BLaER1 treated with 17β-estradiol and CSF1 and Interleukin-3, amounts not matched to agents 10 nM and 100 nM (cell line): ENCODE measurements around the gene NPC1.
"Not testable (repeated sequence)": the region's sequence is repeated elsewhere in the genome, so short reads cannot be mapped to it uniquely, and the experiment has no call there.

Source experiments
- H3K27ac ChIP-seq, 11 experiments: shearing (Covaris generic); formaldehyde crosslinking; 2 replicates each; pipeline ENCODE4 v1.8.1; 2022
- H3K27me3 ChIP-seq, 11 experiments: shearing (Covaris generic); formaldehyde crosslinking; 2 replicates each; pipeline ENCODE4 v1.8.1; 2022
- H3K36me3 ChIP-seq, 11 experiments: shearing (Covaris generic); formaldehyde crosslinking; 2 replicates each; pipeline ENCODE4 v1.8.1; 2022
- H3K4me1 ChIP-seq, 10 experiments: shearing (Covaris generic); formaldehyde crosslinking; 2 replicates each; pipeline ENCODE4 v1.8.1; 2022
- H3K4me2 ChIP-seq, 11 experiments: shearing (Covaris generic); formaldehyde crosslinking; 2 replicates each; pipeline ENCODE4 v1.8.1; 2022
- H3K4me3 ChIP-seq, 10 experiments: shearing (Covaris generic); formaldehyde crosslinking; 2 replicates each; pipeline ENCODE4 v1.8.1; 2022
- H3K9ac ChIP-seq, 11 experiments: shearing (Covaris generic); formaldehyde crosslinking; 2 replicates each; pipeline ENCODE4 v1.8.1; 2022
- H3K9me3 ChIP-seq, 11 experiments: shearing (Covaris generic); formaldehyde crosslinking; replicated peaks in 1 of 11; 2 replicates each; pipeline ENCODE4 v1.8.1; 2022
- H4K20me1 ChIP-seq, 11 experiments: shearing (Covaris generic); formaldehyde crosslinking; 2 replicates each; pipeline ENCODE4 v1.8.1; 2022
- Cebpa-rat ChIP-seq, 11 experiments: shearing (Covaris generic); IDR thresholded peaks; 2 replicates each; pipeline ENCODE4 v1.8.1; 2022

Gene NPC1

DNA sequence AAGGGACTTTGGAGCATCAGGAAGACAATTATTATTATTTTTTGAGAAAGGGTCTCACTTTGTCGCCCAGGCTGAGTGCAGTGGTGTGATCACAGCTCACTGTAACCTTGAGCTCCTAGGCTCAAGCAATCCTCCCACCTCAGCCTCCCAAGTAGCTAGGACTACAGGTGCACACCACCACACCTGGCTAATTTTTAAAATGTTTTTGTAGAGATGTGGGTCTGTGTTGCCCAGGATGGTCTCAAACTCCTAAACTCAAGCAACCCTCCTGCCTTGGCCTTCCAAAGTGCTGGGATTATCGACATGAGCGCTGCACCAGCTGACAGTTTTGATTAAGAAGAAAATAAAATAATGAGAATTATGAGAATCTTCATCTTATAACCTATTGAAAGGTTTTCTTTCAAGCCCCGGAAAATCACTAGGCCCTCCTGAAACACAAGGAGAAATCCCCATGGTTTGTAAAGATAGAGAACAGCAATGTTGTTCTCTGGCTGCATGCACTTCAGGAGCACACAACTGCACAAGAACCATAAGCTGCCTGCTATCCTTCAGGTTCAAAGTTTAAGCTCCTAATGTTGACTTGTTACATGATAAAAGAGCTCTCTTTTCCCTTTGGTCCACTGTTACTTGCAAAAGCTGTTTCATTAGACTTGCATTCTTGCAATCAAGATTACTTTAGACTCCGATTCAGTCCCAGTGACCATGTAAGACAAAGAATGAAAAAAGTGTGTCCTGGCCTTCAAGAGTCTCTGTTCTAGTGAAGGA, 16.8 kb downstream of the NPC1 start:
- Histone ChIP-seq H3K27ac (no peak overlapping the region), H3K4me2 (no peak overlapping the region), H3K4me3 (no peak overlapping the region), H3K9ac (no peak overlapping the region), H3K36me3 (peaks cover 88 to 96% (median 91%) of the 10 kb centered on the region in 11 experiments), H4K20me1 (peaks cover 13 to 100% (median 30%) of the 10 kb centered on the region in 11 experiments; a peak in 17 of 22 replicates), H3K4me1 (peaks cover 11 to 23% (median 14%) of the 10 kb centered on the region in 10 experiments), H3K9me3 (no peaks in the 10 kb centered on the region), H3K27me3 (peaks cover 0 to 23% (median 0%) of the 10 kb centered on the region in 11 experiments; a peak in 4 of 22 replicates)
- TF ChIP-seq Cebpa-rat (IDR thresholded peaks at IDR 0.05), result no peak

DNA sequence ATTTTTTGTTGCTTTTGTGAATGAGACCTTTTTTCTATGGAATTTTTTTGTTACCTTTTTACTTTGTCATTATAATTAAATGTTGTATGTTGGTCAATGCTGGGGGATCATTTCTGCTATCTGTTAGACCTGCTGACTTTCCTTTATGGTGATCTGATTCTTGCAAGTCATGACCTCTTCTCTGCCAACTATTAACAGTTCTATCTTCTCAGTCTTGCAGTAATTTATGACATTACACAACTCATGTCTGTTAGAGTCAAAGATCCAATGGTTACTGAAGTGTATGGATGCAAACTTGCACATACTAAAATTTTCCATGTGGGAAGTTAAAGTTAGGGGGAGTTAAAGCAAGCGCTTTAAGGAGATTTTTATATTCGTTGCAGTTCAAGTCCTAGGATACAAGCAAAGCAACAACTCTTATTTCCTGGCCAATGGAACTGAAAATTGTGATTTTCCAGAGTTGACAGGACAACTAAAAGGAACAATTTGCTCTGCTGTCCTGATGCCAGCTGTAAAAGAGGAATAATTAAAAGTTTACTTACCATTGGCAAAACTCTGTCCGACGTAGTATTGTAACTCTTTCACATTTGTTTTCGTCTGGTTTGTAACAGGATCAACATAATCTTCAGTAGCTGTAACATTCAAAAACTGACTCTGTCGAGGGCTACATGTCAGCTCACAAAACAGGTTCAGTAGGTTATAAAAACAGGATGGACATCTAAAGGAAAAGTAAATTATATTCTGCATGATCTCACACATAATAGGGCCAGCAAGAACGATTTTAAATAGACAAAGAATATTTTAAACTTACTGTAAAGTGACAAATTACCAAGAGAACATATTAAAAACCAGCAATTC, 17.8 kb downstream of the NPC1 start:
- peaks cover 92 to 100% (median 99%) of the 10 kb centered on the region in 11 experiments for H3K36me3 ChIP-seq
- no peak overlapping the region for H3K27ac ChIP-seq
- no peak for TF ChIP-seq Cebpa-rat (IDR thresholded peaks at IDR 0.05)
- H3K9ac ChIP-seq, result no peak overlapping the region
- H4K20me1 ChIP-seq, result peaks cover 5 to 100% (median 21%) of the 10 kb centered on the region in 11 experiments; a peak in 16 of 22 replicates
- peaks cover 2 to 23% (median 10%) of the 10 kb centered on the region in 10 experiments; a peak in 19 of 20 replicates for H3K4me1 ChIP-seq
- no peaks in the 10 kb centered on the region for H3K9me3 ChIP-seq
- H3K27me3 ChIP-seq, result peaks cover 0 to 23% (median 0%) of the 10 kb centered on the region in 11 experiments; a peak in 4 of 22 replicates
- H3K4me2 ChIP-seq, result no peak overlapping the region
- no peak overlapping the region for H3K4me3 ChIP-seq

DNA sequence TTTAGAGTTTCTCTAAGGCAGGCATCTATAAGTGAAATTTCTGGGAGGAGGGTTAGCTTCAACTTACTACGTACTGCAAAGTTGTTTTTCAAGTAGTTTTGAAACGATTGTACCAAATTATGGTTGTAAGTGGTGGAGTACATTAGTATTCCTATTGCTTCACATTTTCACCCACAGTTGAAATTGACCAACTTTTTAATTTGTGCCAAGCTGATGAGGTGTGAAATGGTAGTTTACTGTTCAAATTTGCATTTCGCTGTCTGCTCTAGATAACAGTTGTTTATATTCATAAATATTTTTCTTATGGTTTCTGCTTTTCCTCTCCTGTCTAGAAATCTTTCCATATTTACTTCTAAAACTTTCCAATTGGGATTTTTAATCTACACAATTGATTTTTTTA, 18.6 kb downstream of the NPC1 start:
- TF ChIP-seq Cebpa-rat (IDR thresholded peaks at IDR 0.05), result no peak
- Histone ChIP-seq H3K36me3 (peaks cover 87 to 100% (median 99%) of the 10 kb centered on the region in 11 experiments), H3K27me3 (peaks cover 0 to 22% (median 0%) of the 10 kb centered on the region in 11 experiments; a peak in 4 of 22 replicates)

DNA sequence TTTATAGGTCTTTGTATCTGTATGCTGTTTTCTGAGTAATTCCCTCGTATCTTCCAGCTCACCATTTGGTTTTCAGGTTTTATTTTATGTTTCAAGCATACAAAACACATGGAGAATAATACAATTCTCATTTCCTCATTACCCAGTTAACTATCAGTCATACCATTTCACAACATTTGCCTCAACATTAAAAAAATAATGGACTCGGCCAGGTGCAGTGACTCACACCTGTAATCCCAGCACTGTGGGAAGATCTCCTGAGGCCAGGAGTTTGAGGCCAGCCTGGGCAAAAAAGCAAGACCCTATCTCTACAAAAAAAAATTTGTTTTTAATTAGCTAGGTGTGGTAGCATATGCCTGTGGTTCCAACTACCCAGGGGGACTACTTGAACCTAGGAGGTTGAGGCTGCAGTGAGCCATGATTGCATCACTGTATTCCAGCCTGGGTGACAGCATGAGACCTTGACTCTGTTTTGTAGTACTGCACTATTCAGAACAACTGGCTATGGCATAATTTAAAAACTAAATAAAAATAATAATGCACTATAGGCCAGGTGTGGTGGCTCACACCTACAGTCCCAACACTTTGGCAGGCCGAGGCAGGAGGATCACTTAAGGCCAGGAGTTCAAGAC, 20.3 kb downstream of the NPC1 start:
- H3K9me3 ChIP-seq, result no peaks in the 10 kb centered on the region
- no peak overlapping the region for H3K4me2 ChIP-seq
- no peak overlapping the region for H3K9ac ChIP-seq
- H3K4me3 ChIP-seq, result no peak overlapping the region
- H3K27ac ChIP-seq, result no peak overlapping the region
- no peak for TF ChIP-seq Cebpa-rat (IDR thresholded peaks at IDR 0.05)
- peaks cover 0 to 14% (median 9%) of the 10 kb centered on the region in 10 experiments; a peak in 10 of 20 replicates for H3K4me1 ChIP-seq
- peaks cover 0 to 13% (median 0%) of the 10 kb centered on the region in 11 experiments; a peak in 4 of 22 replicates for H3K27me3 ChIP-seq
- peaks cover 0 to 100% (median 6%) of the 10 kb centered on the region in 11 experiments; a peak in 10 of 22 replicates for H4K20me1 ChIP-seq
- peaks cover 87 to 100% (median 99%) of the 10 kb centered on the region in 11 experiments for H3K36me3 ChIP-seq

More for the DNA sequence above, 18.6 kb downstream of the NPC1 start:
- Histone ChIP-seq H3K9ac (no peak overlapping the region), H3K4me2 (no peak overlapping the region), H4K20me1 (peaks cover 0 to 100% (median 14%) of the 10 kb centered on the region in 11 experiments; a peak in 13 of 22 replicates), H3K4me1 (peaks cover 0 to 16% (median 9%) of the 10 kb centered on the region in 10 experiments; a peak in 10 of 20 replicates), H3K9me3 (no peaks in the 10 kb centered on the region), H3K4me3 (no peak overlapping the region), H3K27ac (no peak overlapping the region)

DNA sequence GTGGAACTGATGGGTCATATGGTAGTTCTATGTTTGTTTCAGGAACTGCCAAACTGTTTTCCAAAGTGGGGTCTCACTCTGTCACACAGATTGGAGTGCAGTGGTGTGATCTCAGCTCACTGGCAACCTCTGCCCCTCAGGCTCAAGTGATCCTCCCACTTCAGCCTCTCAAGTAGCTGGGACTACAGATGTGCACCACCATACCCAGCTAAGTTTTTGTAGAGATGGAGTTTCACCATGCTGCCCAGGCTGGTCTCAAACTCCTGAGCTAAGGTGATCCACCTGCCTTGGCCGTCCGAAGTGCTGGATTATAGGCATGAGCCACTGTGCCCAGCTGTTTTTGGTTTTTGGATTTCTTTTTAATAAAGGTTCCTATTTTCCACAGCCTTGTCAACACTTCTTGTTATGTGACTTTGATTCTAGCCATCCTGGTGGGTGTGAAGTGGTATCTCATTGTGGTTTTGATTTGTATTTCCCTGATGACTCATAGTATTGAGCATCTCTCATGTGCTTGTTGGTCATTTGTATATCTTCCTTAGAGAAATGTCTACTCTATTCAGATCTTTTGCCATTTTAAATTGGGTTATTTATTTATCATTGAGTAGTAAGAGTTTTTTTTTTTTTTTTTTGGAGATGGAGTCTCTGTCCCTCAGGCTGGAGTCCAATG, 22.8 kb downstream of the NPC1 start:
- H3K9ac ChIP-seq, result no peak overlapping the region
- peaks cover 0 to 11% (median 0%) of the 10 kb centered on the region in 11 experiments; a peak in 3 of 22 replicates for H3K27me3 ChIP-seq
- TF ChIP-seq Cebpa-rat (IDR thresholded peaks at IDR 0.05), result no peak
- peaks cover 0 to 14% (median 9%) of the 10 kb centered on the region in 10 experiments; a peak in 10 of 20 replicates for H3K4me1 ChIP-seq
- H3K4me3 ChIP-seq, result no peak overlapping the region
- peaks cover 0 to 94% (median 0%) of the 10 kb centered on the region in 11 experiments; a peak in 7 of 22 replicates for H4K20me1 ChIP-seq
- H3K4me2 ChIP-seq, result peak overlapping the region in 4 of 11 experiments; percentile 10 to 50 (median 34); a peak in 5 of 22 replicates
- peaks cover 83 to 98% (median 96%) of the 10 kb centered on the region in 11 experiments for H3K36me3 ChIP-seq
- H3K27ac ChIP-seq, result no peak overlapping the region
- no peaks in the 10 kb centered on the region for H3K9me3 ChIP-seq

DNA sequence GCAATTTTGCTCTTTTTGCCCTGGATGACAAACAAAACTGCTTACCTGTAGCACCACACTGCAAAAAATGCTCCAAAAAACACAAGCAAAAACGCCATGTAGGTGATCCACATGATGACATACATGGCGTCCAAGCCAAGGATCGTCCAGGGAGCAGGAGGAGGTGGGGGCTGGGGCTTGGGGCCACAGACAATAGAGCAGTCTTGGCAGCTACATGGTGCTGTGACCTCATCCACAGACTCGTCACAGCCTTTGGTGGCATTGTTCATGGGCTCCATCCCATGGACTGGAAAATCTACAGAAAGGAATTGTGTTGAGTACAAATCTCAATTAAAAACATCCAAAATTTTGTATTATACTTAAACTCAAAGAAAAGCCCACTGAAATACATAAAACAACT, 26.1 kb downstream of the NPC1 start:
- Histone ChIP-seq H3K9ac (no peak overlapping the region), H3K27ac (no peak overlapping the region), H3K36me3 (peaks cover 83 to 98% (median 96%) of the 10 kb centered on the region in 11 experiments), H3K4me2 (no peak overlapping the region), H3K4me3 (no peak overlapping the region), H3K9me3 (no peaks in the 10 kb centered on the region), H3K4me1 (peaks cover 0 to 14% (median 9%) of the 10 kb centered on the region in 10 experiments; a peak in 10 of 20 replicates), H3K27me3 (peaks cover 0 to 26% (median 0%) of the 10 kb centered on the region in 11 experiments; a peak in 3 of 22 replicates), H4K20me1 (peaks cover 0 to 94% (median 0%) of the 10 kb centered on the region in 11 experiments; a peak in 10 of 22 replicates)
- TF ChIP-seq Cebpa-rat (IDR thresholded peaks at IDR 0.05), result no peak

DNA sequence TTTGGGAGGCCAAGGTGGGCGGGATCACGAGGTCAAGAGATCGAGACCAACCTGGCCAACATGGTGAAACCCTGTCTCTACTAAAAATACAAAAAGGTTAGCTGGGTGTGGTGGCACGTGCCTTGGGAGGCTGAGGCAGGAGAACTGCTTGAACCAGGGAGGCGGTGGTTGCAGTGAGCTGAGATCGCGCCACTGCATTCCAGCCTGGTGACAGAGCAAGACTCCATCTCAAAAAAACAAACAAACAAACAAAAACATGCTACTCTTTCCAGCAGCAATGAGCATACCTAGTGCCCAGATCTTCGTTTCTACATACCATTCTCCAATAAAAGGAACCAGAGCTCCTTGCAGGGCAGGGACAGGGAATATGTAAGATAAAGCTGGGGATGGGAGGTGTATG, 28.8 kb downstream of the NPC1 start:
- H3K36me3 ChIP-seq, result peaks cover 93 to 98% (median 97%) of the 10 kb centered on the region in 11 experiments
- not testable (repeated sequence) for H3K9me3 ChIP-seq

More for the DNA sequence above, 28.8 kb downstream of the NPC1 start:
- not testable (repeated sequence) for H3K27ac ChIP-seq, H3K4me1 ChIP-seq, H3K4me3 ChIP-seq, H3K4me2 ChIP-seq, H3K9ac ChIP-seq
- Histone ChIP-seq H3K27me3 (peaks cover 0 to 29% (median 0%) of the 10 kb centered on the region in 11 experiments; a peak in 2 of 22 replicates), H4K20me1 (peaks cover 0 to 94% (median 0%) of the 10 kb centered on the region in 11 experiments; a peak in 11 of 22 replicates)
